PC-9 (cell line): ENCODE measurements around the gene SMKR1. TPM values are rescaled to one million over a fixed set of nuclear protein-coding genes. Genes with fewer than 3 reads are reported as not detected.

Source experiments
- BruUV-seq: library from RNA; stranded (reverse); fragments of 400-500 nt; replicated peaks from 2 replicates; lab custom pipeline; 2021; lab: Mats Ljungman, UMichigan
- CTCF ChIA-PET: fragments of 300-600 bp; sonication (Branson Sonifier 250); formaldehyde crosslinking; loops from one replicate; lab custom pipeline; 2022; ENCODE audit warnings: antibody characterized with exemption; lab: Charles Lee
- POLR2A ChIA-PET: fragments of 300-600 bp; sonication (Branson Sonifier 250); formaldehyde crosslinking; loops from one replicate; lab custom pipeline; 2022; ENCODE audit warnings: antibody characterized with exemption; ENCODE audit not compliant: unreplicated experiment; lab: Charles Lee
- DNase-seq, 2 experiments: peaks; one replicate each; pipeline versions ENCODE4 v3.0.0 to v3.0.0-alpha.2; 2015 to 2022; ENCODE audit warnings: mixed read lengths in 1 of 2
- H2AFZ ChIP-seq: fragments of 200-600 bp; sonication (generic); 2 replicates; pipeline ENCODE4 v1.8.1; 2017; ENCODE audit warnings: antibody characterized with exemption
- H3F3A ChIP-seq: fragments of 200-600 bp; sonication (generic); 2 replicates; pipeline ENCODE4 v1.8.1; 2017; ENCODE audit warnings: antibody characterized with exemption, mild to moderate bottlenecking, low read depth; ENCODE audit not compliant: insufficient read depth
- H3K27ac ChIP-seq: fragments of 200-600 bp; sonication (generic); 2 replicates; pipeline ENCODE4 v1.6.1; 2016; ENCODE audit warnings: mixed run types
- H3K27me3 ChIP-seq: fragments of 200-600 bp; sonication (generic); 2 replicates; pipeline ENCODE4 v1.6.1; 2016; ENCODE audit warnings: low read depth, mixed run types; ENCODE audit not compliant: insufficient read depth
- H3K36me3 ChIP-seq: fragments of 200-600 bp; sonication (generic); 2 replicates; pipeline ENCODE4 v1.6.1; 2016; ENCODE audit warnings: low read depth, mixed run types
- H3K4me1 ChIP-seq: fragments of 200-600 bp; sonication (generic); replicated peaks from 2 replicates; pipeline ENCODE4 v1.6.1; 2016; ENCODE audit warnings: mixed run types; ENCODE audit not compliant: insufficient read depth
- H3K4me2 ChIP-seq: fragments of 200-600 bp; sonication (generic); 2 replicates; pipeline ENCODE4 v1.6.1; 2017; ENCODE audit warnings: mixed run types
- H3K4me3 ChIP-seq: fragments of 200-600 bp; sonication (generic); 2 replicates; pipeline ENCODE4 v1.6.1; 2016; ENCODE audit warnings: mixed run types
- H3K79me2 ChIP-seq: fragments of 200-600 bp; sonication (generic); 2 replicates; pipeline ENCODE4 v1.6.1; 2017; ENCODE audit warnings: low read depth, mixed run types
- H3K9me2 ChIP-seq: fragments of 200-600 bp; sonication (generic); 2 replicates; pipeline ENCODE4 v1.8.1; 2017; ENCODE audit warnings: mild to moderate bottlenecking; ENCODE audit not compliant: insufficient read depth
- H3K9me3 ChIP-seq: fragments of 200-600 bp; sonication (generic); 2 replicates; pipeline ENCODE4 v1.8.1; 2016; ENCODE audit warnings: low read depth; ENCODE audit not compliant: insufficient read depth
- H4K20me1 ChIP-seq: fragments of 200-600 bp; sonication (generic); 2 replicates; pipeline ENCODE4 v1.8.1; 2017; ENCODE audit not compliant: insufficient read depth
- CTCF ChIP-seq: fragments of 200-600 bp; sonication (generic); conservative IDR thresholded peaks from 2 replicates; pipeline ENCODE4 v1.6.1; 2017; ENCODE audit warnings: mixed run types, antibody characterized with exemption, mild to moderate bottlenecking, moderate library complexity
- EZH2 ChIP-seq: fragments of 200-600 bp; sonication (generic); IDR thresholded peaks from 2 replicates; pipeline ENCODE4 v1.8.0; 2017; ENCODE audit warnings: antibody characterized with exemption, low read depth
- intact Hi-C: fragments of 100-400 bp; cut with micrococcal nuclease; formaldehyde crosslinking; loops from one replicate; pipeline ENCODE4 v1.10.0; 2022; ENCODE audit not compliant: unreplicated experiment
- total RNA-seq: library from RNA; stranded (reverse); gene quantifications from 2 replicates; pipeline ENCODE4 v1.2.3, GENCODE V29; 2021

Gene SMKR1
- total RNA-seq, 1 experiment from 2014 or later = 8.3 TPM

GRCh38 chr7:129493555-129493954 is 8.8 kb upstream of the SMKR1 start:
- TF ChIP-seq EZH2 (no peak), CTCF (no peak)
- no peak for DNase-seq
- Histone ChIP-seq H3K9me2 (no peaks in the 10 kb centered on the region), H3K36me3 (no peaks in the 10 kb centered on the region), H3K9me3 (no peaks in the 10 kb centered on the region), H3K4me1 (no peaks in the 10 kb centered on the region), H3K27ac (no peak overlapping the region), H3K4me2 (no peak overlapping the region), H2AFZ (no peak overlapping the region), H3K27me3 (no peaks in the 10 kb centered on the region), H3F3A (peaks cover 12% of the 10 kb centered on the region; the same call in 1 of the 2 replicates), H3K79me2 (no peaks in the 10 kb centered on the region), H3K4me3 (no peak overlapping the region), H4K20me1 (no peaks in the 10 kb centered on the region)
- no TSS peak for BruUV-seq
- POLR2A ChIA-PET = interaction anchor here (0.9 kb wide), 1 partner anchor 99 kb away, joined by 10 read pairs; no protein-coding TSS in a partner anchor
- intact Hi-C loops = no loop called here
- CTCF ChIA-PET = no interaction called here

GRCh38 chr7:129494041-129494440 is 8.3 kb upstream of the SMKR1 start:
- no peaks in the 10 kb centered on the region for H3K79me2 ChIP-seq
- H3K4me3 ChIP-seq = no peak overlapping the region
- no TSS peak for BruUV-seq
- H2AFZ ChIP-seq = no peak overlapping the region
- peaks cover 12% of the 10 kb centered on the region; the same call in 1 of the 2 replicates for H3F3A ChIP-seq
- DNase-seq = no peak
- CTCF ChIA-PET = no interaction called here
- no peak for TF ChIP-seq CTCF
- no peak for TF ChIP-seq EZH2
- no peaks in the 10 kb centered on the region for H3K9me3 ChIP-seq
- no peak overlapping the region for H3K4me2 ChIP-seq
- H3K9me2 ChIP-seq = no peaks in the 10 kb centered on the region
- no peaks in the 10 kb centered on the region for H4K20me1 ChIP-seq
- H3K4me1 ChIP-seq = no peaks in the 10 kb centered on the region
- no peak overlapping the region for H3K27ac ChIP-seq
- intact Hi-C loops = no loop called here
- no peaks in the 10 kb centered on the region for H3K36me3 ChIP-seq
- no peaks in the 10 kb centered on the region for H3K27me3 ChIP-seq
- POLR2A ChIA-PET = interaction anchor here (0.9 kb wide), 1 partner anchor 98 kb away, joined by 10 read pairs; no protein-coding TSS in a partner anchor

GRCh38 chr7:129495987-129496386 is 6.3 kb upstream of the SMKR1 start:
- no peaks in the 10 kb centered on the region for H3K27me3 ChIP-seq
- H3K4me1 ChIP-seq = no peaks in the 10 kb centered on the region
- H3K9me3 ChIP-seq = no peaks in the 10 kb centered on the region
- BruUV-seq = no TSS peak
- TF ChIP-seq CTCF (no peak), EZH2 (no peak)
- CTCF ChIA-PET = no interaction called here
- no peaks in the 10 kb centered on the region for H3K36me3 ChIP-seq
- H2AFZ ChIP-seq = no peak overlapping the region
- no peak overlapping the region for H3K4me3 ChIP-seq
- H4K20me1 ChIP-seq = no peaks in the 10 kb centered on the region
- DNase-seq = no peak
- peaks cover 7% of the 10 kb centered on the region; the same call in 1 of the 2 replicates for H3F3A ChIP-seq
- H3K79me2 ChIP-seq = no peaks in the 10 kb centered on the region
- intact Hi-C loops = no loop called here
- H3K4me2 ChIP-seq = no peak overlapping the region
- POLR2A ChIA-PET = interaction anchor here (0.6 kb wide), 1 partner anchor 184 kb away, joined by 3 read pairs; no protein-coding TSS in a partner anchor
- H3K27ac ChIP-seq = no peak overlapping the region
- no peaks in the 10 kb centered on the region for H3K9me2 ChIP-seq
